ENCODE data around the gene S100A11. TPM values are rescaled to one million over a fixed set of nuclear protein-coding genes. Genes with fewer than 3 reads are reported as not detected.

The S100A11 gene
- total RNA-seq, 8 experiments from 2014 or later = 2.2 to 494 (median 45.8) TPM; not detected in 3

DNA sequence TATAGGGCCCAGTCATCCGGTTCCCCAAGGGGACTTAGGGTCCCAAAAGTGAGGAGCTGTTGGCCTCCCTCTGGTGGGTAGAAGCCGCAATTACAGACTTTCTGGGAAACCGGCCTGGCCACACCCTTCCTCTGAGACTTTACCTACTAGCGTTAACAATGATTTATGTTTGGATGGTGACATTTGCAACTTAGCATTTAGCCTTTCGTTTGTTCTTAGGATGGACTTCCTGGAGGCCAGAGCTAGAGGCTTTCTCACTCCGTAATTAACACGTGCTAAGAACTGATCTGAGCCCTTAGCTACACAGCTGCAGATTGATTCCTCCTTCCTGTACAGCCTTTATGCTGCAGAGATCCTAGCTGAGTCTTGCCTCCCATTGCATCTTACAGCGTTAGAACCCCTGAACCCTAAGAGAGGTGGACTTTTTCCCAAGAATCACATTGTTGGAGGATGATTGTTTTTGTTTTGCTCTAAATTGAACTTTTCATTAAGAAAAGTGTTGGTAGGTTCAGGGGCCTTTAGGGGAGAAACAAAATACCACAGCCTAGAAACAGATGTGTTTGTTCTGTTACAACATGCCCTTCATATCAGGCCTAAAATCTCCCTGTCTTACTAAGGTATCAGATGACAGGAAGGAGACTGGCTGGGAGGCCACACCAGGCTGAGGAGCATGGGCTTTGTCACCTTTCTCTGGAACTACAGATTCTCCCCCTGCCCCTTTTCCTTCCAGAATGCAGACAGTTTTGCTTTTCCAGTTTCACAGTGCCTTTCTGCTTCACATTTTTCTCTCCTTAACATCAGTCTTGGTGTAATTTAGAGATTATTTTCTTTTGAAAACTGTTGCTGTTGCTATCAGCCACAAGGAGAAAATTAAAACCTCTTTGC is 1.9 kb downstream of the S100A11 start:
- H3K4me1 ChIP-seq (replicated peaks in 1 of 2) = peaks cover 0 to 3% of the 10 kb centered on the region in 2 donors
- no peak overlapping the region for H3K27ac ChIP-seq
- 0 to 26% (median 8%) methylated on average over 2 to 8 of the region's 8 CpGs; no CpG with 5 or more reads in 1 of the 10 experiments for WGBS, 10 experiments
- ATAC-seq (replicated peaks in 6 of 8) = peak in 6 of 8 experiments; percentile 13 to 58 (median 24)
- H3K4me3 ChIP-seq = no peak overlapping the region
- in situ Hi-C loops (cut with MboI; ENCODE audit: low pct_unique_long_range_greater_than_20kb in 2 of 9, low sequenced_read_pairs in 9 of 9, unreplicated experiment in 9 of 9) = no loop called here

DNA sequence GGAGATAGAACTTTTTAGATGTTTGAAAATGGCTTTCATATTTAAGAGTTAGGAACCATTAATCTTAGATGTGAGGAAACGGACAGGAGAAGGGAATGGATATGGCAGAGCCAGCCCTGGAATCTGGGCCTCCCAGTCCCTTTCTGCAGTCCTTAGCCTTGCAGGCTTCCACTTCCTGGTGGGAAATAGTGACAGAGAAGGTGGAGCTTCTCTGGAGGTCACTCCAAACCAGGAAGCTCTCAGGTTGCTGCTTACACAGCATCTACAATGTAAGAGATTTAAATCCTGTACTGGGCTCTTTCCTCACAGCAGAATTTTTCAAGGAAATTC is 2.5 kb downstream of the S100A11 start:
- in situ Hi-C loops (cut with MboI; ENCODE audit: low pct_unique_long_range_greater_than_20kb in 2 of 9, low sequenced_read_pairs in 9 of 9, unreplicated experiment in 9 of 9) = no loop called here
- Histone ChIP-seq H3K27ac (no peak overlapping the region), H3K4me3 (no peak overlapping the region), H3K4me1 (replicated peaks in 1 of 2) (peaks cover 0 to 5% of the 10 kb centered on the region in 2 donors)
- ATAC-seq (replicated peaks in 6 of 8) = peak in 3 of 8 experiments; percentile 5 to 16 (median 12)
- WGBS, 10 experiments = 0 to 86% (median 65%) methylated on average over 1 of the region's 1 CpG; no CpG with 5 or more reads in 6 of the 10 experiments

- Histone ChIP-seq H3K4me3 (no peak overlapping the region), H3K27ac (no peak overlapping the region), H3K4me1 (replicated peaks in 1 of 2) (peaks cover 0 to 4% of the 10 kb centered on the region in 2 donors)
- in situ Hi-C loops (cut with MboI; ENCODE audit: low pct_unique_long_range_greater_than_20kb in 2 of 9, low sequenced_read_pairs in 9 of 9, unreplicated experiment in 9 of 9) = no loop called here
- no peak for ATAC-seq (replicated peaks in 6 of 8)
- WGBS, 10 experiments = 71 to 100% (median 93%) methylated on average over 1 to 4 of the region's 4 CpGs; no CpG with 5 or more reads in 1 of the 10 experiments
These were observed 6.9 kb downstream of the S100A11 start for GRCh38 chr1:152029929-152030211.

GRCh38 chr1:152029144-152029928 is 7.5 kb downstream of the S100A11 start:
- in situ Hi-C loops (cut with MboI; ENCODE audit: low pct_unique_long_range_greater_than_20kb in 2 of 9, low sequenced_read_pairs in 9 of 9, unreplicated experiment in 9 of 9) = no loop called here
- ATAC-seq (replicated peaks in 6 of 8) = peak in 3 of 8 experiments; percentile 27 to 60 (median 53)
- no peak overlapping the region for H3K27ac ChIP-seq
- no peak overlapping the region for H3K4me3 ChIP-seq
- peaks cover 0 to 4% of the 10 kb centered on the region in 2 donors for H3K4me1 ChIP-seq (replicated peaks in 1 of 2)
- WGBS, 10 experiments = 66 to 93% (median 81%) methylated on average over 3 to 8 of the region's 8 CpGs

- in situ Hi-C loops (cut with MboI; ENCODE audit: low pct_unique_long_range_greater_than_20kb in 2 of 9, low sequenced_read_pairs in 9 of 9, unreplicated experiment in 9 of 9) = no loop called here
- Histone ChIP-seq H3K27ac (no peak overlapping the region), H3K4me1 (replicated peaks in 1 of 2) (peaks cover 0 to 8% of the 10 kb centered on the region in 2 donors), H3K4me3 (no peak overlapping the region)
- WGBS, 10 experiments = 0 to 80% (median 50%) methylated on average over 2 to 3 of the region's 3 CpGs; no CpG with 5 or more reads in 1 of the 10 experiments
- ATAC-seq (replicated peaks in 6 of 8) = no peak
These were observed 9.9 kb downstream of the S100A11 start for GRCh38 chr1:152026895-152027294.

GRCh38 chr1:152024223-152024622 is 12.6 kb downstream of the S100A11 start:
- in situ Hi-C loops (cut with MboI; ENCODE audit: low pct_unique_long_range_greater_than_20kb in 2 of 9, low sequenced_read_pairs in 9 of 9, unreplicated experiment in 9 of 9) = no loop called here
- H3K4me3 ChIP-seq = no peak overlapping the region
- no peak for ATAC-seq (replicated peaks in 6 of 8)
- peaks cover 0 to 5% of the 10 kb centered on the region in 2 donors for H3K4me1 ChIP-seq (replicated peaks in 1 of 2)
- H3K27ac ChIP-seq = peak overlapping the region in 1 of 2 donors; percentile 31
- 39 to 100% (median 74%) methylated on average over 1 to 3 of the region's 4 CpGs; no CpG with 5 or more reads in 2 of the 10 experiments for WGBS, 10 experiments

DNA sequence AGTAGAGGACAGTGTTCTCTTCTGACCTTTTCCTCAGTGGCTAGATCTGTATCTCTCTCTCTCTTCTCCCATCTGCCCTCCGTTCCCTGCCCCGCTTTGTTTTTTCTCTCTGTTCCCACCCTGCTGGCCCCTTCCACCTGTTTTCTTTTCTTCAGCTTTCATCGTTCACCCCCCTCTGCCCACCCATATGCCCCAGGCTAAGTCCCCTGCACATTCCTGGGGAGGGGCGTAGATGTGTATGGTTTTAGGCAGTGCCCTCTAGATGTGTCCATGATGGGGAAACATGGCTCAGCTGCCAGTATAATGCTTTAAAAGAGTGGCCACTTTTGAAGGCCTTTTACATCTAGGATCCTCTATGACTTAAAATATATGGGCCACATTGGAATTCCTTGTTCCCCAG is 13.6 kb downstream of the S100A11 start:
- ATAC-seq (replicated peaks in 6 of 8) = no peak
- in situ Hi-C loops (cut with MboI; ENCODE audit: low pct_unique_long_range_greater_than_20kb in 2 of 9, low sequenced_read_pairs in 9 of 9, unreplicated experiment in 9 of 9) = no loop called here
- peaks cover 0 to 4% of the 10 kb centered on the region in 2 donors for H3K4me1 ChIP-seq (replicated peaks in 1 of 2)
- 45 to 90% (median 76%) methylated on average over 2 to 4 of the region's 4 CpGs; no CpG with 5 or more reads in 2 of the 10 experiments for WGBS, 10 experiments
- no peak overlapping the region for H3K27ac ChIP-seq
- H3K4me3 ChIP-seq = no peak overlapping the region

GRCh38 chr1:152022474-152022873 is 14.3 kb downstream of the S100A11 start:
- H3K27ac ChIP-seq = no peak overlapping the region
- no peak overlapping the region for H3K4me3 ChIP-seq
- peaks cover 0 to 4% of the 10 kb centered on the region in 2 donors for H3K4me1 ChIP-seq (replicated peaks in 1 of 2)
- ATAC-seq (replicated peaks in 6 of 8) = peak in 3 of 8 experiments; percentile 55 to 78 (median 78)
- 0 to 85% (median 60%) methylated on average over 1 to 3 of the region's 3 CpGs; no CpG with 5 or more reads in 2 of the 10 experiments for WGBS, 10 experiments
- in situ Hi-C loops (cut with MboI; ENCODE audit: low pct_unique_long_range_greater_than_20kb in 2 of 9, low sequenced_read_pairs in 9 of 9, unreplicated experiment in 9 of 9) = no loop called here

GRCh38 chr1:152021569-152021968 is 15.2 kb downstream of the S100A11 start:
- H3K27ac ChIP-seq = no peak overlapping the region
- no peak for ATAC-seq (replicated peaks in 6 of 8)
- WGBS, 10 experiments = 26 to 93% (median 53%) methylated on average over 1 to 7 of the region's 7 CpGs; no CpG with 5 or more reads in 1 of the 10 experiments
- H3K4me1 ChIP-seq (replicated peaks in 1 of 2) = peaks cover 0 to 4% of the 10 kb centered on the region in 2 donors
- no peak overlapping the region for H3K4me3 ChIP-seq
- in situ Hi-C loops (cut with MboI; ENCODE audit: low pct_unique_long_range_greater_than_20kb in 2 of 9, low sequenced_read_pairs in 9 of 9, unreplicated experiment in 9 of 9) = no loop called here

DNA sequence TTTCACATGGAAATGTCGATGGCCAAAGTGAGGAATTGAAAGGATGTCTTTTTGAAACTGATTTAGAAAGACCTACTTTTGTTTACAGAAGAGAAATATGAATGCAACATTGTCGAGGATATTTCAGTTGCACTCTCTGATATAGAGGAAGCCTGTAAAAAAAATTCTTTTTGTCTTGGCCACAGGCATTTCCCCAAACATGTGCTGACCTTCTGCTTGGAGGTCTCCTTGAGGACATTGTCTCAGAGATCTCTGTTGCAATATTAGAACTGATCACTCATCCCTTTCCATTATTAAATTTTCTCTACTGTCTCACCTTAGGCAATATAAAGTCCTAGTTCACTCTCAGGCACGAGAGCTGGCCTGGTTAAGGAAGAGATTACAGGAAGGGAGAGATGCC is 16.0 kb downstream of the S100A11 start:
- in situ Hi-C loops (cut with MboI; ENCODE audit: low pct_unique_long_range_greater_than_20kb in 2 of 9, low sequenced_read_pairs in 9 of 9, unreplicated experiment in 9 of 9) = no loop called here
- no peak for ATAC-seq (replicated peaks in 6 of 8)
- Histone ChIP-seq H3K27ac (no peak overlapping the region), H3K4me1 (replicated peaks in 1 of 2) (peaks cover 0 to 4% of the 10 kb centered on the region in 2 donors), H3K4me3 (no peak overlapping the region)
- 14 to 100% (median 63%) methylated on average over 1 to 3 of the region's 3 CpGs for WGBS, 10 experiments

DNA sequence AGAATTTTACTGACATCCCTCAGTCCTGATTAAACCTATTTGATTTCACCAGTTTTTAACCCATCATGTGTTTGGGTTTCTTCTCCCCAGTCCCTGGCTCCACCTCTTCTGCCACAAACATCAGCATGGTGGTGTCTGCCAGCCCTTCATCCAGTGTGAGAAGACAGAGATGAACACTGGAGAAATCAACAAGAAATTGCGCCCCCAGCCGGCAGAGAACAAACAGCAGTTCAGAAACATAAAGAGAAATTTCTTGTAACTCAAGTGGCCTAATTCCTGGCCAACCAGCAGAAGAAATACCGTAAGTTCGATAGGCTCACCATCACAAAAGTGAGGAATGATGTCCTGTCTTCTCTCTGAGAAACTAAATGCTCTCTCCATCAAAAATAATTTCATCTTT is 18.3 kb downstream of the S100A11 start:
- 0 to 87% (median 51%) methylated on average over 2 to 4 of the region's 4 CpGs; no CpG with 5 or more reads in 2 of the 10 experiments for WGBS, 10 experiments
- Histone ChIP-seq H3K27ac (no peak overlapping the region), H3K4me3 (no peak overlapping the region), H3K4me1 (replicated peaks in 1 of 2) (no peaks in the 10 kb centered on the region)
- in situ Hi-C loops (cut with MboI; ENCODE audit: low pct_unique_long_range_greater_than_20kb in 2 of 9, low sequenced_read_pairs in 9 of 9, unreplicated experiment in 9 of 9) = no loop called here
- ATAC-seq (replicated peaks in 6 of 8) = peak in 1 of 8 experiments; percentile 36

- WGBS, 10 experiments = 62 to 100% (median 69%) methylated on average over 1 to 6 of the region's 6 CpGs; no CpG with 5 or more reads in 2 of the 10 experiments
- Histone ChIP-seq H3K27ac (no peak overlapping the region), H3K4me1 (replicated peaks in 1 of 2) (no peaks in the 10 kb centered on the region), H3K4me3 (no peak overlapping the region)
- ATAC-seq (replicated peaks in 6 of 8) = no peak
- in situ Hi-C loops (cut with MboI; ENCODE audit: low pct_unique_long_range_greater_than_20kb in 2 of 9, low sequenced_read_pairs in 9 of 9, unreplicated experiment in 9 of 9) = no loop called here
These were observed 21.0 kb downstream of the S100A11 start for GRCh38 chr1:152015766-152016165.

- in situ Hi-C loops (cut with MboI; ENCODE audit: low pct_unique_long_range_greater_than_20kb in 2 of 9, low sequenced_read_pairs in 9 of 9, unreplicated experiment in 9 of 9) = no loop called here
- ATAC-seq (replicated peaks in 6 of 8) = no peak
- Histone ChIP-seq H3K27ac (no peak overlapping the region), H3K4me1 (replicated peaks in 1 of 2) (no peaks in the 10 kb centered on the region), H3K4me3 (no peak overlapping the region)
- WGBS, 10 experiments = 50 to 67% (median 60%) methylated on average over 1 of the region's 1 CpG; no CpG with 5 or more reads in 6 of the 10 experiments
These were observed 21.9 kb downstream of the S100A11 start for GRCh38 chr1:152014943-152015342.
